H9 (cell line): ENCODE measurements around the gene FOXP2. TPM values are rescaled to one million over a fixed set of nuclear protein-coding genes. Genes with fewer than 3 reads are reported as not detected.

Experiments used
- DNase-seq: peaks from one replicate; pipeline ENCODE4 v3.0.0-alpha.2; 2017
- H2AFZ ChIP-seq: one replicate; pipeline ENCODE4 v1.6.1; 2013; ENCODE audit warnings: mild to moderate bottlenecking, low read length, control low read depth, moderate library complexity
- H2AK5ac ChIP-seq: 2 replicates; pipeline ENCODE4 v1.6.1; 2013; ENCODE audit warnings: low read length, control low read depth, mixed read lengths; ENCODE audit not compliant: insufficient read length
- H2BK120ac ChIP-seq: one replicate; pipeline ENCODE4 v1.6.1; 2013; ENCODE audit warnings: low read depth, mild to moderate bottlenecking, low read length, control low read depth, inconsistent platforms; ENCODE audit not compliant: poor library complexity, severe bottlenecking
- H2BK12ac ChIP-seq: 2 replicates; pipeline ENCODE4 v1.6.1; 2013; ENCODE audit warnings: low read length, control low read depth, mixed read lengths, low read depth; ENCODE audit not compliant: insufficient read length
- H2BK15ac ChIP-seq: 2 replicates; pipeline ENCODE4 v1.6.1; 2013; ENCODE audit warnings: low read depth, low read length, control low read depth
- H2BK20ac ChIP-seq: one replicate; pipeline ENCODE4 v1.6.1; 2013; ENCODE audit warnings: low read depth, mild to moderate bottlenecking, low read length, control low read depth, inconsistent platforms; ENCODE audit not compliant: poor library complexity, severe bottlenecking
- H2BK5ac ChIP-seq: 2 replicates; pipeline ENCODE4 v1.6.1; 2013; ENCODE audit warnings: low read length, control low read depth, mixed read lengths; ENCODE audit not compliant: insufficient read length
- H3K14ac ChIP-seq: 2 replicates; pipeline ENCODE4 v1.6.1; 2013; ENCODE audit warnings: low read length, control low read depth; ENCODE audit not compliant: insufficient read depth
- H3K18ac ChIP-seq: 2 replicates; pipeline ENCODE4 v1.6.1; 2013; ENCODE audit warnings: low read depth, mild to moderate bottlenecking, mixed read lengths, low read length, control low read depth; ENCODE audit not compliant: insufficient read length
- H3K23ac ChIP-seq: 2 replicates; pipeline ENCODE4 v1.6.1; 2013; ENCODE audit warnings: low read length, control low read depth, mixed read lengths, low read depth; ENCODE audit not compliant: insufficient read length
- H3K23me2 ChIP-seq: 2 replicates; pipeline ENCODE4 v1.6.1; 2013; ENCODE audit warnings: low read depth, mild to moderate bottlenecking, mixed read lengths, low read length, control low read depth; ENCODE audit not compliant: insufficient read length, poor library complexity, severe bottlenecking
- H3K27ac ChIP-seq: 2 replicates; pipeline ENCODE4 v1.5.1; 2013; ENCODE audit warnings: low read length, control low read depth, mixed read lengths, low read depth; ENCODE audit not compliant: insufficient read length
- H3K27me3 ChIP-seq: 2 replicates; pipeline ENCODE4 v1.6.1; 2013; ENCODE audit warnings: low read length, control low read depth, inconsistent platforms; ENCODE audit not compliant: insufficient read depth
- H3K4ac ChIP-seq: 2 replicates; pipeline ENCODE4 v1.6.1; 2013; ENCODE audit warnings: low read depth, mild to moderate bottlenecking, control low read depth, inconsistent platforms, low read length, moderate library complexity
- H3K4me1 ChIP-seq: 2 replicates; pipeline ENCODE4 v1.6.1; 2013; ENCODE audit warnings: low read length, control low read depth, inconsistent platforms; ENCODE audit not compliant: insufficient read depth
- H3K4me2 ChIP-seq: 2 replicates; pipeline ENCODE4 v1.6.1; 2013; ENCODE audit warnings: low read length, control low read depth, mixed read lengths; ENCODE audit not compliant: insufficient read length, insufficient read depth
- H3K56ac ChIP-seq: 2 replicates; pipeline ENCODE4 v1.6.1; 2013; ENCODE audit warnings: low read depth, mild to moderate bottlenecking, mixed read lengths, low read length, control low read depth; ENCODE audit not compliant: insufficient read length
- H3K79me1 ChIP-seq: 2 replicates; pipeline ENCODE4 v1.6.1; 2013; ENCODE audit warnings: low read depth, mild to moderate bottlenecking, moderate library complexity, low read length, control low read depth, inconsistent platforms; ENCODE audit not compliant: insufficient read depth, poor library complexity, severe bottlenecking
- H3K79me2 ChIP-seq: 2 replicates; pipeline ENCODE4 v1.6.1; 2013; ENCODE audit warnings: low read length, control low read depth, inconsistent platforms; ENCODE audit not compliant: insufficient read depth
- H3K9ac ChIP-seq: 2 replicates; pipeline ENCODE4 v1.6.1; 2013; ENCODE audit warnings: low read length, control low read depth, mixed read lengths; ENCODE audit not compliant: insufficient read length; ENCODE audit errors: extremely low read depth
- H3K9me3 ChIP-seq: one replicate; pipeline ENCODE4 v1.6.1; 2013; ENCODE audit warnings: low read depth, low read length, inconsistent platforms; ENCODE audit not compliant: control insufficient read depth
- H3T11ph ChIP-seq: one replicate; pipeline ENCODE4 v1.6.1; 2013; ENCODE audit warnings: mild to moderate bottlenecking, low read length, control low read depth, inconsistent platforms
- H4K20me1 ChIP-seq: one replicate; pipeline ENCODE4 v1.6.1; 2013; ENCODE audit not compliant: control insufficient read depth, insufficient read length, insufficient read depth
- H4K5ac ChIP-seq: 2 replicates; pipeline ENCODE4 v1.6.1; 2013; ENCODE audit warnings: low read depth, mild to moderate bottlenecking, mixed read lengths, low read length, control low read depth; ENCODE audit not compliant: insufficient read length
- H4K8ac ChIP-seq: replicated peaks from 2 replicates; pipeline ENCODE4 v1.6.1; 2013; ENCODE audit warnings: low read length, control low read depth, mixed read lengths, low read depth; ENCODE audit not compliant: insufficient read length
- H4K91ac ChIP-seq: 2 replicates; pipeline ENCODE4 v1.6.1; 2013; ENCODE audit warnings: low read depth, mild to moderate bottlenecking, moderate library complexity, mixed read lengths, low read length, control low read depth; ENCODE audit not compliant: insufficient read length
- H3K27ac Mint-ChIP-seq, 3 experiments: 2 replicates in 2 of 3; 3 replicates in 1 of 3; pipeline ENCODE4 v1.8.0; 2020 to 2021; ENCODE audit warnings: mixed read lengths in 3 of 3, mild to moderate bottlenecking in 1 of 3, moderate library complexity in 1 of 3
- H3K27me3 Mint-ChIP-seq: 2 replicates; pipeline ENCODE4 v1.8.0; 2021; ENCODE audit warnings: low read depth, mild to moderate bottlenecking, moderate library complexity, mixed read lengths
- H3K36me3 Mint-ChIP-seq, 3 experiments: 2 replicates in 2 of 3; 3 replicates in 1 of 3; pipeline ENCODE4 v1.8.0; 2020 to 2021; ENCODE audit warnings: low read depth in 3 of 3, mixed read lengths in 3 of 3; ENCODE audit not compliant: insufficient read depth in 1 of 3
- H3K4me1 Mint-ChIP-seq, 2 experiments: 2 replicates each; pipeline ENCODE4 v1.8.0; 2020; ENCODE audit warnings: mixed read lengths in 2 of 2
- H3K4me3 Mint-ChIP-seq, 2 experiments: 2 replicates in 1 of 2; 3 replicates in 1 of 2; pipeline ENCODE4 v1.8.0; 2020 to 2021; ENCODE audit warnings: mild to moderate bottlenecking in 2 of 2, mixed read lengths in 2 of 2, moderate library complexity in 1 of 2
- H3K9me3 Mint-ChIP-seq, 2 experiments: 2 replicates in 1 of 2; 3 replicates in 1 of 2; pipeline ENCODE4 v1.8.0; 2020; ENCODE audit warnings: mild to moderate bottlenecking in 2 of 2, mixed read lengths in 2 of 2, moderate library complexity in 1 of 2
- WGBS: extraction: QIAGEN DNeasy Blood & Tissue Kit; methylation state at CpG from one replicate; pipeline ENCODE4 v1.1.7; 2013; ENCODE audit warnings: missing lambda C conversion rate, low lambda C conversion rate, mixed read lengths; ENCODE audit not compliant: insufficient read length; ENCODE audit errors: extremely low coverage; 5-methylcytosine and 5-hydroxymethylcytosine counted together
- total RNA-seq: library from RNA; stranded (reverse); gene quantifications from 2 replicates; pipeline ENCODE4 v1.2.1, GENCODE V29; 2021
- TF ChIP-seq, protein P1 (sequence below): fragments of 200-600 bp; sonication (generic); conservative IDR thresholded peaks from 3 replicates; pipeline ENCODE4 v1.8.0; 2021; ENCODE audit warnings: antibody characterized with exemption, mild to moderate bottlenecking

Gene FOXP2
- total RNA-seq, 1 experiment from 2014 or later: not detected

DNA sequence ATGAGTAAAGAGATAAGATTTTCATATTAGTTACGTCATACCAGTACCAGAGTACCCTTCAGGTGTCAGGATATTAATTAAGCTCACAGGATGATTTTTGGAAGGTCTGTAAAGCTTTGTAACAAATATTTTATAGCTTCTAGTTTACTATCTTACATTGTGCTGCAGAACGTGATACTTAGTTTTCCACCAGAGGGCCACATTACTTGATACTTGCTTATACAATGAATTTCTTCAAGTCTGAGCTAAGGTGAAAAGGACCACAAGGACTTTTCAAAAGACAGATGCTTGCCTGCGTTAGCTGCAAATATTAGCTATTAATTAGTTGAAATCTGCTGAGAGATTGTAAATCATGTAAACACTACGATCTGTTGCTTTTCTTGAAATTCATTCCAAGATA, 12.2 kb downstream of the FOXP2 start:
- no peaks in the 10 kb centered on the region for H4K20me1 ChIP-seq
- H3K79me2 ChIP-seq: no peaks in the 10 kb centered on the region
- H3K4me1 ChIP-seq: no peaks in the 10 kb centered on the region
- TF ChIP-seq, protein P1, sequence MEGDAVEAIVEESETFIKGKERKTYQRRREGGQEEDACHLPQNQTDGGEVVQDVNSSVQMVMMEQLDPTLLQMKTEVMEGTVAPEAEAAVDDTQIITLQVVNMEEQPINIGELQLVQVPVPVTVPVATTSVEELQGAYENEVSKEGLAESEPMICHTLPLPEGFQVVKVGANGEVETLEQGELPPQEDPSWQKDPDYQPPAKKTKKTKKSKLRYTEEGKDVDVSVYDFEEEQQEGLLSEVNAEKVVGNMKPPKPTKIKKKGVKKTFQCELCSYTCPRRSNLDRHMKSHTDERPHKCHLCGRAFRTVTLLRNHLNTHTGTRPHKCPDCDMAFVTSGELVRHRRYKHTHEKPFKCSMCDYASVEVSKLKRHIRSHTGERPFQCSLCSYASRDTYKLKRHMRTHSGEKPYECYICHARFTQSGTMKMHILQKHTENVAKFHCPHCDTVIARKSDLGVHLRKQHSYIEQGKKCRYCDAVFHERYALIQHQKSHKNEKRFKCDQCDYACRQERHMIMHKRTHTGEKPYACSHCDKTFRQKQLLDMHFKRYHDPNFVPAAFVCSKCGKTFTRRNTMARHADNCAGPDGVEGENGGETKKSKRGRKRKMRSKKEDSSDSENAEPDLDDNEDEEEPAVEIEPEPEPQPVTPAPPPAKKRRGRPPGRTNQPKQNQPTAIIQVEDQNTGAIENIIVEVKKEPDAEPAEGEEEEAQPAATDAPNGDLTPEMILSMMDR: peak; percentile 54
- no peaks in the 10 kb centered on the region for H3K23me2 ChIP-seq
- no peak overlapping the region for H3K18ac ChIP-seq
- H4K5ac ChIP-seq: no peak overlapping the region
- no CpG with 5 or more reads among the region's 4 CpGs for WGBS
- H2BK15ac ChIP-seq: no peak overlapping the region
- H3K27ac ChIP-seq: no peak overlapping the region
- H3K79me1 ChIP-seq: no peaks in the 10 kb centered on the region
- no peak overlapping the region for H2AK5ac ChIP-seq
- H3K14ac ChIP-seq: no peak overlapping the region
- H4K8ac ChIP-seq: no peak overlapping the region
- H2BK12ac ChIP-seq: no peak overlapping the region
- H2AFZ ChIP-seq: no peak overlapping the region
- H3K27ac Mint-ChIP-seq: no peak overlapping the region
- DNase-seq: no peak
- H3T11ph ChIP-seq: no peak overlapping the region
- no peaks in the 10 kb centered on the region for H3K36me3 Mint-ChIP-seq
- H3K27me3 Mint-ChIP-seq: no peaks in the 10 kb centered on the region
- no peak overlapping the region for H2BK120ac ChIP-seq
- no peaks in the 10 kb centered on the region for H3K4me1 Mint-ChIP-seq
- no peaks in the 10 kb centered on the region for H3K9me3 ChIP-seq
- no peak overlapping the region for H4K91ac ChIP-seq
- no peak overlapping the region for H2BK20ac ChIP-seq
- H3K9me3 Mint-ChIP-seq: no peaks in the 10 kb centered on the region
- H3K4me2 ChIP-seq: no peak overlapping the region
- no peak overlapping the region for H3K4me3 Mint-ChIP-seq
- H3K23ac ChIP-seq: no peak overlapping the region
- no peak overlapping the region for H3K9ac ChIP-seq
- H2BK5ac ChIP-seq: no peak overlapping the region
- no peak overlapping the region for H3K4ac ChIP-seq
- H3K27me3 ChIP-seq: no peaks in the 10 kb centered on the region
- H3K56ac ChIP-seq: no peak overlapping the region
